ENCODE measurements around the gene MST1R.

The MST1R gene

DNA sequence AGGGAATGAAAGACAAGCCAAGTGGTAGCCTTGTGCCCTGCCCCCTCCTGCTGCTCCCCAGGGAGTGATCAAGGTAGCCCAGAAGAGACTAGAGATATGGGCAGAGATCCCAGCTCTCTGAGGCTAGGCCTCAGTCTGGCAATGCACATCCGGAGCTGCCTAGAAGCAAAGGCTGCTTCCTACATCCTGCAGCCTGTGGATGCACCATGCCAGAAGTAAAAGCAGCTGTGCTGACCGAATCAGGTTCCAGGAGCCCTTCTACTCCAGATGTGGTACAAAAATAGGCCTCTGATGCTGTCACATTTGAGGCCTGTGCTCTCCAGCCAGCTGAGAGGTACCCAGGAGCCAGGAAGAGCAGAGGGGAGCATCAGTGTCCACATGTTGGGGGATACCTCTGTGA lies 63.3 kb downstream of the MST1R start:
- no peak for DNase-seq (ENCODE audit: low read depth in 3 of 3)

GRCh38 chr3:49839193-49839809 lies 64.4 kb downstream of the MST1R start:
- peak; percentile 61 to 66 (median 63) for DNase-seq (ENCODE audit: low read depth in 3 of 3)
